Smooth muscle cell (in vitro differentiated cells): ENCODE measurements around the gene PAFAH1B1. TPM values are rescaled to one million over a fixed set of nuclear protein-coding genes. Genes with fewer than 3 reads are reported as not detected.

Experiments used
- DNase-seq: peaks from one replicate; lab custom pipeline; 2025; ENCODE audit not compliant: unreplicated experiment; lab: John Stamatoyannopoulos, UW
- H2AFZ ChIP-seq: fragments of 200-600 bp; sonication (generic); 2 replicates; pipeline ENCODE4 v1.6.0; 2016; ENCODE audit warnings: antibody characterized with exemption, low read depth, mild to moderate bottlenecking
- H3F3A ChIP-seq: fragments of 200-600 bp; sonication (generic); 2 replicates; pipeline ENCODE4 v1.6.0; 2017; ENCODE audit warnings: antibody characterized with exemption, low read depth
- H3K27ac ChIP-seq: fragments of 200-600 bp; sonication (generic); 2 replicates; pipeline ENCODE4 v1.5.1; 2016; ENCODE audit warnings: low read depth, mild to moderate bottlenecking
- H3K27me3 ChIP-seq: fragments of 200-600 bp; sonication (generic); 2 replicates; pipeline ENCODE4 v1.6.1; 2016; ENCODE audit warnings: low read depth, mild to moderate bottlenecking
- H3K36me3 ChIP-seq: fragments of 200-600 bp; sonication (generic); 2 replicates; pipeline ENCODE4 v1.5.1; 2016; ENCODE audit warnings: low read depth
- H3K4me1 ChIP-seq: fragments of 200-600 bp; sonication (generic); 2 replicates; pipeline ENCODE4 v1.5.1; 2016; ENCODE audit warnings: low read depth
- H3K4me2 ChIP-seq: fragments of 200-600 bp; sonication (generic); 2 replicates; pipeline ENCODE4 v1.6.0; 2016; ENCODE audit warnings: mild to moderate bottlenecking
- H3K4me3 ChIP-seq: fragments of 200-600 bp; sonication (generic); 2 replicates; pipeline ENCODE4 v1.5.1; 2016; ENCODE audit warnings: mild to moderate bottlenecking
- H3K79me2 ChIP-seq: fragments of 200-600 bp; sonication (generic); 2 replicates; pipeline ENCODE4 v1.6.0; 2016; ENCODE audit warnings: low read depth, mild to moderate bottlenecking
- H3K9ac ChIP-seq: fragments of 200-600 bp; sonication (generic); 2 replicates; pipeline ENCODE4 v1.6.0; 2016; ENCODE audit warnings: low read depth
- H3K9me3 ChIP-seq: fragments of 200-600 bp; sonication (generic); replicated peaks from 2 replicates; pipeline ENCODE4 v1.5.1; 2016; ENCODE audit warnings: low read depth
- H4K20me1 ChIP-seq: fragments of 200-600 bp; sonication (generic); 2 replicates; pipeline ENCODE4 v1.6.0; 2016; ENCODE audit warnings: low read depth
- CTCF ChIP-seq: fragments of 200-600 bp; sonication (generic); IDR thresholded peaks from 2 replicates; pipeline ENCODE4 v1.5.1; 2017; ENCODE audit warnings: borderline replicate concordance, mild to moderate bottlenecking, antibody characterized with exemption; ENCODE audit not compliant: insufficient read depth, poor library complexity, severe bottlenecking
- WGBS: methylation state at CpG from one replicate; pipeline ENCODE4 v1.1.7; 2016; ENCODE audit warnings: low lambda C conversion rate; 5-methylcytosine and 5-hydroxymethylcytosine counted together
- polyA plus RNA-seq: library from polyadenylated mRNA; unstranded; fragments of >200 nt; fragmentation: Nextera tagmentation; extraction: Ambion mirVana; gene quantifications from 2 replicates; pipeline ENCODE4 v1.2.1, GENCODE V29; 2016
- total RNA-seq: library from RNA; depleted of rRNA; stranded (reverse); fragments of >200 nt; gene quantifications from 2 replicates; pipeline ENCODE4 v1.2.3, GENCODE V29; 2014

The PAFAH1B1 gene
- total and polyA plus RNA-seq, 2 experiments from 2014 or later: 105 to 127 TPM

DNA sequence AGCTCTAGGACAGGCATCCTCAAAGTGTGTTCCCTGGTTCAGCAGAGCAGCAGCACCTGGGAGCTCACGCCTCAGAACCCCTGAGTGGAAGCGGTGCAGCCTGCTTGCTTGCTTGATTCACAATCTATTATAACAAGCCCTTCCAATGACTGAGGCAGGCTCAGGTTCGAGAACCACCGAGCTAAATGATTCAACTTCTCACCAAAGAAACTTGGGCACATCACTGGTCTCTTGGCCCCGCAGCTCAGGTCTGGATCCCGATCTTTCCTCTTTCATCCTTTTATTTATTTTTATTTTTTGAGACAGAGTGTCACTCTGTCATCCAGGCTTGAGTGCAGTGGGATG is 93.6 kb downstream of the PAFAH1B1 start:
- peak overlapping the region; percentile 20 for H3K27ac ChIP-seq
- H3K36me3 ChIP-seq: peaks cover 13% of the 10 kb centered on the region
- H3K4me3 ChIP-seq: no peak overlapping the region
- H4K20me1 ChIP-seq: peaks cover 41% of the 10 kb centered on the region
- H2AFZ ChIP-seq: no peak overlapping the region
- no peak for DNase-seq
- peaks cover 43% of the 10 kb centered on the region for H3F3A ChIP-seq
- H3K9me3 ChIP-seq: no peaks in the 10 kb centered on the region
- TF ChIP-seq CTCF: no peak
- H3K4me2 ChIP-seq: no peak overlapping the region
- WGBS: 97% methylated on average over 6 of the region's 6 CpGs
- no peaks in the 10 kb centered on the region for H3K27me3 ChIP-seq
- H3K79me2 ChIP-seq: no peaks in the 10 kb centered on the region
- no peak overlapping the region for H3K9ac ChIP-seq
- H3K4me1 ChIP-seq: no peaks in the 10 kb centered on the region

GRCh38 chr17:2688351-2689342 is 95.2 kb downstream of the PAFAH1B1 start:
- Histone ChIP-seq H3K4me3 (no peak overlapping the region), H3K4me2 (no peak overlapping the region), H3K27me3 (no peaks in the 10 kb centered on the region), H3K27ac (no peak overlapping the region), H3K9me3 (no peaks in the 10 kb centered on the region), H3K79me2 (no peaks in the 10 kb centered on the region), H3K9ac (no peak overlapping the region), H4K20me1 (peaks cover 27% of the 10 kb centered on the region), H2AFZ (no peak overlapping the region), H3K36me3 (no peaks in the 10 kb centered on the region), H3K4me1 (no peaks in the 10 kb centered on the region), H3F3A (peaks cover 30% of the 10 kb centered on the region)
- TF ChIP-seq CTCF: no peak
- 86% methylated on average over 27 of the region's 27 CpGs for WGBS
- no peak for DNase-seq

DNA sequence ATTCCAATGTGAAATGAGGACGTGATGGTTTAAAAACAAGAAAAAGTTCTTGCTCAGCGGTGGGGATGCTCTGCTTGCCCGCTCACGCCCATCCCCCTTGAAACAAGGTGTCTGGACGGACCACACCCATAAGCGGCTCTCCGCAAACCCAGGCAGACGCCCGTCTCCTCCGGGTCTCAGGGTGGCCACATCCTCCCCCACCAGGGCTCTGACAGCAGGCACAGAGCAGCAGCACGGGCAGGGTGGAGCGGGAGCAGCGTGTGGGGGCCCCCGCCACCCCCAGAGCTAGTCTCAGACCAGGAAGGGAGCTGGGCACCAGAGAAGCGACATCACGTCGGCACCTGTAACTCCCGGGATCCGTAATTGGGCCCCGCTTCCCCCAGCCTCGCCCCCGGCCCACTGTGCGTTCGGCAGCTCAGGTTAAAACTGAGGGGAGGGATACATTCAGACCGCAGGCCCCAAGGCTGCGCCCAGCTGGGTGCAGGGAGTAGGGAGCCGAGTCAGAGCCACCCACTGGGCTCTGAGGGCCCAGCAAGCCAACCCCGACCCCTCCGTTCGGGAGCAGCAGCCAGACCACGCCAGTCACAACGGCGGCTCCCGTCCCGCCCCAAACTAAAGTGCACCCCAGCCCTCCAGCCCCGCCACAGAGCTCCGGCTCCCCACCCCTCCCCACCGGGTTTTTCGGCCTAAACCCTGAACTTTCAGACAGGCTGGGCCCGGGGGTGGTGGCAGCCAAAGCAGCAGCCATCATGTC is 96.1 kb downstream of the PAFAH1B1 start:
- H3K27ac ChIP-seq: no peak overlapping the region
- no peak for TF ChIP-seq CTCF
- 92% methylated on average over 38 of the region's 40 CpGs for WGBS

More for the DNA sequence above, 96.1 kb downstream of the PAFAH1B1 start:
- H3K79me2 ChIP-seq: no peaks in the 10 kb centered on the region
- H3K4me2 ChIP-seq: no peak overlapping the region
- peaks cover 21% of the 10 kb centered on the region for H4K20me1 ChIP-seq
- H3K4me1 ChIP-seq: no peaks in the 10 kb centered on the region
- no peak overlapping the region for H3K9ac ChIP-seq
- peaks cover 30% of the 10 kb centered on the region for H3F3A ChIP-seq
- H3K36me3 ChIP-seq: no peaks in the 10 kb centered on the region
- DNase-seq: no peak
- H3K27me3 ChIP-seq: no peaks in the 10 kb centered on the region
- H3K4me3 ChIP-seq: no peak overlapping the region
- H2AFZ ChIP-seq: no peak overlapping the region
- no peaks in the 10 kb centered on the region for H3K9me3 ChIP-seq
